Tibial nerve (tissue), 4 donors: ENCODE results near the gene LPAR1. TPM values are rescaled to one million over a fixed set of nuclear protein-coding genes. Genes with fewer than 3 reads are reported as not detected.

ENCODE experiments used
- DNase-seq, 2 donors: peaks; one replicate each; pipeline ENCODE4 v3.0.0-alpha.2; 2019; ENCODE audit warnings: low spot score in 2 of 2
- H3K27ac ChIP-seq, 4 donors: fragments of 200-600 bp; sonication (generic) in 3 of 4; one replicate each; pipeline ENCODE4 v1.5.1; 2017 to 2019; ENCODE audit warnings: mild to moderate bottlenecking in 1 of 4
- H3K27me3 ChIP-seq, 2 donors: fragments of 200-600 bp; sonication (generic) in 1 of 2; one replicate each; pipeline versions ENCODE4 v1.5.1 to v1.6.0; 2017 to 2019
- H3K36me3 ChIP-seq, 3 donors: fragments of 200-600 bp; sonication (generic); one replicate each; pipeline ENCODE4 v1.5.1; 2018 to 2019
- H3K4me1 ChIP-seq, 4 donors: fragments of 200-600 bp; sonication (generic) in 3 of 4; one replicate each; pipeline ENCODE4 v1.5.1; 2017 to 2019
- H3K4me3 ChIP-seq, 4 donors: fragments of 200-600 bp; sonication (generic) in 3 of 4; one replicate each; pipeline ENCODE4 v1.5.1; 2017 to 2019; ENCODE audit warnings: mild to moderate bottlenecking in 1 of 4, moderate library complexity in 1 of 4
- H3K9me3 ChIP-seq, 4 donors: fragments of 200-600 bp; sonication (generic) in 3 of 4; one replicate each; pipeline ENCODE4 v1.5.1; 2017 to 2019
- EP300 ChIP-seq, 2 donors: sonication (generic); formaldehyde crosslinking; IDR thresholded peaks; one replicate each; pipeline ENCODE4 v1.6.1; 2017; ENCODE audit warnings: antibody characterized with exemption in 2 of 2, mild to moderate bottlenecking in 1 of 2
- POLR2A ChIP-seq, 2 donors: fragments of 450-650 bp; IDR thresholded peaks; one replicate each; pipeline ENCODE4 v1.6.1; 2017; ENCODE audit warnings: antibody characterized with exemption in 2 of 2, mild to moderate bottlenecking in 2 of 2, moderate library complexity in 2 of 2
- WGBS, 2 donors: methylation state at CpG; one replicate each; pipeline ENCODE4 v1.1.5; 2018; 5-methylcytosine and 5-hydroxymethylcytosine counted together
- total RNA-seq, 4 donors: library from RNA; depleted of rRNA; stranded (reverse); fragments of >200 nt; gene quantifications; one replicate each; pipeline ENCODE4 v1.1.0, GENCODE V29; 2016
- TF ChIP-seq, protein P1 (sequence below), 5 experiments: fragments of 200-600 bp in 3 of 5; fragments of 450-650 bp in 2 of 5; sonication (generic) in 3 of 5; IDR thresholded peaks; one replicate each; pipeline ENCODE4 v1.5.1; 2016 to 2019; ENCODE audit warnings: antibody characterized with exemption in 5 of 5, mild to moderate bottlenecking in 3 of 5, moderate library complexity in 2 of 5

LPAR1 gene
- total RNA-seq, 4 donors from 2014 or later = 156 to 238 (median 199) TPM

DNA sequence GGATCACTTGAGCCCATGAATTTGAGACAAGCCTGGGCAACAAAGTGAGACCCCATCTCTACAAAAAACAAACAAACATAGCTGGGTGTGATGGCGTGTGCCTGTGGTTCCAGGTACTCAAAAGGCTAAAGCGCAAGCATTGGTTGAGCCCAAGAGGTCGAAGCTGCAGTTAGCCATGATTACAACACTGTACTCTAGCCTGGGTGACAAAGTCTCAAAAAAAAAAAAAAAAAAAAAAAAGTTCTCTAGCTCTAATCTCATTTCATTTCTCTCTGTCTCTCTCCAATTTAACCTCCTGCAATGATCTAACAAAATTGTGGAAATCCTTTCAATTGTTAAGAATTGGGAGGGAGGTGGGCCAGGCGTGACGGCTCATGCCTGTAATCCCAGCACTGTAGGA, 33.3 kb downstream of the LPAR1 start:
- no peak overlapping the region for H3K4me3 ChIP-seq
- H3K27me3 ChIP-seq = no peaks in the 10 kb centered on the region
- peaks cover 0 to 81% (median 26%) of the 10 kb centered on the region in 4 donors for H3K4me1 ChIP-seq
- H3K36me3 ChIP-seq = no peaks in the 10 kb centered on the region
- H3K9me3 ChIP-seq = no peaks in the 10 kb centered on the region
- TF ChIP-seq, protein P1, sequence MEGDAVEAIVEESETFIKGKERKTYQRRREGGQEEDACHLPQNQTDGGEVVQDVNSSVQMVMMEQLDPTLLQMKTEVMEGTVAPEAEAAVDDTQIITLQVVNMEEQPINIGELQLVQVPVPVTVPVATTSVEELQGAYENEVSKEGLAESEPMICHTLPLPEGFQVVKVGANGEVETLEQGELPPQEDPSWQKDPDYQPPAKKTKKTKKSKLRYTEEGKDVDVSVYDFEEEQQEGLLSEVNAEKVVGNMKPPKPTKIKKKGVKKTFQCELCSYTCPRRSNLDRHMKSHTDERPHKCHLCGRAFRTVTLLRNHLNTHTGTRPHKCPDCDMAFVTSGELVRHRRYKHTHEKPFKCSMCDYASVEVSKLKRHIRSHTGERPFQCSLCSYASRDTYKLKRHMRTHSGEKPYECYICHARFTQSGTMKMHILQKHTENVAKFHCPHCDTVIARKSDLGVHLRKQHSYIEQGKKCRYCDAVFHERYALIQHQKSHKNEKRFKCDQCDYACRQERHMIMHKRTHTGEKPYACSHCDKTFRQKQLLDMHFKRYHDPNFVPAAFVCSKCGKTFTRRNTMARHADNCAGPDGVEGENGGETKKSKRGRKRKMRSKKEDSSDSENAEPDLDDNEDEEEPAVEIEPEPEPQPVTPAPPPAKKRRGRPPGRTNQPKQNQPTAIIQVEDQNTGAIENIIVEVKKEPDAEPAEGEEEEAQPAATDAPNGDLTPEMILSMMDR (IDR thresholded peaks at IDR 0.05) = no peak
- TF ChIP-seq POLR2A (IDR thresholded peaks at IDR 0.05) (no peak), EP300 (IDR thresholded peaks at IDR 0.05) (no peak)
- 95 to 96% methylated on average over 5 of the region's 5 CpGs for WGBS, 2 donors
- DNase-seq = no peak
- H3K27ac ChIP-seq = no peak overlapping the region

DNA sequence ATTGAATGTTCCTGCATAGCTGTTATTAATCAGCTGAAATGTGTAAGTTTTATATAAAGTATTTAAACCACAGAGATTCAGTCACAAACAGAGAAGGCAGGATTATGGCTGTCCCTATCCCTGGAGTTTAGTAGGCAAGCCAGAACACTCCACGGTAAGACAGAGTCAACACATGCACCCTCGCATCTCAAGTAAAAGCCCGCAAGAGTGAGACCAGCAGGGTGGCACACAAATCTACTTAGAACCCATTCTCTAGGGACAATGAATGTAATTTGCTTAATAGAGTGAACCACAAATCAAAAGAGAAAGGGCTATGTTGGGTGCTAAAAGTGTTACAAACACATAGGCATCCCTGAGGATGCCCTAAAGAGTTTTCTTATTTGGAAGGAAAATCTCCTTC, 35.1 kb downstream of the LPAR1 start:
- H3K9me3 ChIP-seq = no peaks in the 10 kb centered on the region
- DNase-seq = no peak
- peak overlapping the region in 2 of 4 donors; percentile 87 to 94 for H3K27ac ChIP-seq
- no peaks in the 10 kb centered on the region for H3K27me3 ChIP-seq
- peaks cover 0 to 92% (median 37%) of the 10 kb centered on the region in 4 donors for H3K4me1 ChIP-seq
- no peaks in the 10 kb centered on the region for H3K36me3 ChIP-seq
- TF ChIP-seq, protein P1 (IDR thresholded peaks at IDR 0.05) = no peak
- no peak for TF ChIP-seq EP300 (IDR thresholded peaks at IDR 0.05)
- 79 to 83% methylated on average over 3 of the region's 3 CpGs for WGBS, 2 donors
- H3K4me3 ChIP-seq = no peak overlapping the region

DNA sequence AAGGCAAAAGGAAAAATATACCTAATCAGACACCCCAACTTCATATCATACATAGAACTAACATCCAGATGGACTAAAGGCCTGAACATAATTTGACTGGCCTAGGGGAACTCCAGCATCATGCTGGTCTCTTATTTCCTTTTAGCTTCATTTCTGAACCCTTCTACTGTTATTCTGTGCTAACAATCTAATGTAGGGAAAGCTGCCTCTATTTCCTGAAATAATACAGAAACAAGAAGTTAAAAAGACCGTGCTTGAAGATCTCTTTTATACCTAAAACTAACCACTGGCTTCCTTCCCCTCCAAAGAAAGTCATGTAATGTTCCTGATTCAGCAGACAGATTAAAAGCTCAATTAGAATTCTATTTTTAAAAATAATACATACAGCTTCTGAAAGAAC, 36.7 kb downstream of the LPAR1 start:
- Histone ChIP-seq H3K36me3 (no peaks in the 10 kb centered on the region), H3K27ac (peak overlapping the region; percentile 15 to 94 (median 78)), H3K9me3 (no peaks in the 10 kb centered on the region), H3K4me1 (peaks cover 0 to 93% (median 44%) of the 10 kb centered on the region in 4 donors), H3K4me3 (no peak overlapping the region), H3K27me3 (no peaks in the 10 kb centered on the region)
- 38 to 44% methylated on average over 1 of the region's 1 CpG for WGBS, 2 donors
- TF ChIP-seq, protein P1 (IDR thresholded peaks at IDR 0.05) = no peak
- no peak for TF ChIP-seq EP300 (IDR thresholded peaks at IDR 0.05)
- DNase-seq = no peak

DNA sequence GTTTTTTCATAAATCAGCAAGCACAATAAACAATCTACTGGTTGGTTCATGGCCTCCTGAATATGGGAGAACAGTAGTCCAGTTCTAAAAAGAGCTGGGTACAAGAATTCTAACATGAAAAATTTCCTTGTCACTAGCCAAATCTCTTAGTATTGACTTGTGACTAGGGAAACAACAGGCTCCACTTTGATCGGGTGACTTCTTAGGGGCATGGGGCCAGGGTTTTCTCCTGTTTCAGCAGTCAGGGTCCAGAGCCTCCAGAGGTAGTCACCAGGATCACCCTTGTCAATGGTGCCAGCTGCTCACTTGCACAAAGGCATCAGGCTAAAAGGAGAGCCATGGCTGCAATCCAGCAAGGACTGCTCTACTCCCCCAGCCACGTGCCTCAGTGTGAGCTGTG, 38.1 kb downstream of the LPAR1 start:
- no peak for DNase-seq
- peak overlapping the region; percentile 68 to 94 (median 81) for H3K27ac ChIP-seq
- H3K9me3 ChIP-seq = no peaks in the 10 kb centered on the region
- H3K36me3 ChIP-seq = no peaks in the 10 kb centered on the region
- no peak overlapping the region for H3K4me3 ChIP-seq
- H3K27me3 ChIP-seq = no peaks in the 10 kb centered on the region
- TF ChIP-seq, protein P1 (IDR thresholded peaks at IDR 0.05) = no peak
- no peak for TF ChIP-seq POLR2A (IDR thresholded peaks at IDR 0.05)
- peak; percentile 14 to 67 for TF ChIP-seq EP300 (IDR thresholded peaks at IDR 0.05)
- peaks cover 0 to 95% (median 57%) of the 10 kb centered on the region in 4 donors for H3K4me1 ChIP-seq
- WGBS, 2 donors = 33 to 60% methylated on average over 2 of the region's 2 CpGs

DNA sequence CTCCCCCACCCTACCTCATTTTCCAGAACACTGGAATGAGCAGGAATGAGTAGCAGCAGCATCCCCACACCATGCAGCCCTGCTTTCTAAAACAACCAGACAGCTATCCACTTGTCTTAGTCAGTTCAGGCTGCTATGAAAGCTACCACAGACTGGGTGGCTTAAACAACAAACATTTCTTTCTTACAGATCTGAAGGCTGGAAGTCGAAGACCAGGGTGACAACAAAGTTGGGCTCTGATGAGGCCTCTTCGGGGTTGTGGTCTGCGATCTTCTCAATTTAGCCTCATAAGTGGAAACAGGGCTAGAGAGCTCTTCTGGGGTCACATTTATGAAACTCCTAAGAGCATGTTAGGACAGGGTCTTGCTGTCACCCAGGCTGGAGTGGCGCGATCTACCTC, 38.9 kb downstream of the LPAR1 start:
- no peak overlapping the region for H3K4me3 ChIP-seq
- no peaks in the 10 kb centered on the region for H3K9me3 ChIP-seq
- peaks cover 0 to 99% (median 59%) of the 10 kb centered on the region in 4 donors for H3K4me1 ChIP-seq
- WGBS, 2 donors = 58 to 66% methylated on average over 5 of the region's 5 CpGs
- H3K27ac ChIP-seq = peak overlapping the region; percentile 68 to 94 (median 81)
- no peaks in the 10 kb centered on the region for H3K36me3 ChIP-seq
- H3K27me3 ChIP-seq = no peaks in the 10 kb centered on the region
- no peak for TF ChIP-seq EP300 (IDR thresholded peaks at IDR 0.05)
- TF ChIP-seq POLR2A (IDR thresholded peaks at IDR 0.05) = no peak
- TF ChIP-seq, protein P1 (IDR thresholded peaks at IDR 0.05) = no peak
- no peak for DNase-seq
